ENCODE results near the gene CDK10. TPM values are rescaled to one million over a fixed set of nuclear protein-coding genes. Genes with fewer than 3 reads are reported as not detected.
A peak's percentile ranks its signal among the peaks of the same experiment; 100 is the strongest.
"Not testable (repeated sequence)": the region's sequence is repeated elsewhere in the genome, so short reads cannot be mapped to it uniquely, and the experiment has no call there.

CDK10 gene
- total RNA-seq, 1 experiment from 2014 or later, result 76.6 TPM

GRCh38 chr16:89667000-89667399 is 19.5 kb upstream of the CDK10 start:
- POLR2A ChIA-PET (ENCODE audit: unreplicated experiment); H4K20me1 ChIP-seq (ENCODE audit: insufficient read depth); H3K9me3 ChIP-seq (ENCODE audit: insufficient read depth, low read depth); H3K9me2 ChIP-seq (ENCODE audit: insufficient read depth); H3K27ac ChIP-seq; H3K4me1 ChIP-seq (replicated peaks; ENCODE audit: insufficient read depth); H3K79me2 ChIP-seq (ENCODE audit: low read depth); H3F3A ChIP-seq (ENCODE audit: insufficient read depth, low read depth); H3K36me3 ChIP-seq (ENCODE audit: low read depth); H2AFZ ChIP-seq; H3K27me3 ChIP-seq (ENCODE audit: insufficient read depth, low read depth); BruUV-seq (replicated peaks); CTCF ChIA-PET; intact Hi-C loops (cut with micrococcal nuclease; ENCODE audit: unreplicated experiment); H3K4me2 ChIP-seq; H3K4me3 ChIP-seq: not testable (repeated sequence)
- peak; percentile 73 for TF ChIP-seq CTCF (conservative IDR thresholded peaks at IDR 0.05)
- peak in 1 of 2 experiments; percentile 31 for DNase-seq

- no peaks in the 10 kb centered on the region for H3K9me2 ChIP-seq (ENCODE audit: insufficient read depth)
- CTCF ChIA-PET, result no interaction called here
- no peak overlapping the region for H3K27ac ChIP-seq
- no TSS peak for BruUV-seq (replicated peaks)
- no peak overlapping the region for H3K4me2 ChIP-seq
- no peaks in the 10 kb centered on the region for H3K36me3 ChIP-seq (ENCODE audit: low read depth)
- H3K27me3 ChIP-seq (ENCODE audit: insufficient read depth, low read depth), result no peaks in the 10 kb centered on the region
- 0 out of 2 replicates have a peak, but pooled peaks cover 4% of the 10 kb centered on the region for H3K4me1 ChIP-seq (replicated peaks; ENCODE audit: insufficient read depth)
- no peaks in the 10 kb centered on the region for H4K20me1 ChIP-seq (ENCODE audit: insufficient read depth)
- intact Hi-C loops (cut with micrococcal nuclease; ENCODE audit: unreplicated experiment), result no loop called here
- no peak overlapping the region for H2AFZ ChIP-seq
- peaks cover 4% of the 10 kb centered on the region; the same call in 1 of the 2 replicates for H3F3A ChIP-seq (ENCODE audit: insufficient read depth, low read depth)
- no peaks in the 10 kb centered on the region for H3K9me3 ChIP-seq (ENCODE audit: insufficient read depth, low read depth)
- POLR2A ChIA-PET (ENCODE audit: unreplicated experiment), result no interaction called here
- no peak overlapping the region for H3K4me3 ChIP-seq
- TF ChIP-seq CTCF (conservative IDR thresholded peaks at IDR 0.05) (no peak), EZH2 (IDR thresholded peaks at IDR 0.05; ENCODE audit: low read depth) (no peak)
- no peak for DNase-seq
- H3K79me2 ChIP-seq (ENCODE audit: low read depth), result no peaks in the 10 kb centered on the region
These were observed 18.9 kb upstream of the CDK10 start for GRCh38 chr16:89667633-89668032.

- H3K36me3 ChIP-seq (ENCODE audit: low read depth), result no peaks in the 10 kb centered on the region
- intact Hi-C loops (cut with micrococcal nuclease; ENCODE audit: unreplicated experiment), result no loop called here
- no peak overlapping the region for H2AFZ ChIP-seq
- H3K4me3 ChIP-seq, result no peak overlapping the region
- H3K4me1 ChIP-seq (replicated peaks; ENCODE audit: insufficient read depth), result 0 out of 2 replicates have a peak, but pooled peaks cover 4% of the 10 kb centered on the region
- no peaks in the 10 kb centered on the region for H3K79me2 ChIP-seq (ENCODE audit: low read depth)
- no peaks in the 10 kb centered on the region for H4K20me1 ChIP-seq (ENCODE audit: insufficient read depth)
- ChIA-PET POLR2A (ENCODE audit: unreplicated experiment) (no interaction called here), CTCF (interaction anchor here (0.7 kb wide), 2 partner anchors 165 to 254 kb away, joined by 3 read pairs; no protein-coding TSS in a partner anchor)
- peaks cover 7% of the 10 kb centered on the region; the same call in 1 of the 2 replicates for H3F3A ChIP-seq (ENCODE audit: insufficient read depth, low read depth)
- H3K9me2 ChIP-seq (ENCODE audit: insufficient read depth), result no peaks in the 10 kb centered on the region
- H3K27me3 ChIP-seq (ENCODE audit: insufficient read depth, low read depth), result no peaks in the 10 kb centered on the region
- BruUV-seq (replicated peaks), result no TSS peak
- H3K9me3 ChIP-seq (ENCODE audit: insufficient read depth, low read depth), result no peaks in the 10 kb centered on the region
- no peak for DNase-seq
- no peak overlapping the region for H3K4me2 ChIP-seq
- H3K27ac ChIP-seq, result no peak overlapping the region
- TF ChIP-seq CTCF (conservative IDR thresholded peaks at IDR 0.05) (no peak), EZH2 (IDR thresholded peaks at IDR 0.05; ENCODE audit: low read depth) (no peak)
These were observed 17.7 kb upstream of the CDK10 start for GRCh38 chr16:89668790-89669158.

Data from PC-9 (cell line).